ENCODE measurements around the gene TAMALIN. TPM values are rescaled to one million over a fixed set of nuclear protein-coding genes. Genes with fewer than 3 reads are reported as not detected.

TAMALIN gene
- total RNA-seq, 3 donors from 2014 or later (not counting 1 experiment from before 2014, with no cell fraction given), result 403 to 663 (median 424) TPM

DNA sequence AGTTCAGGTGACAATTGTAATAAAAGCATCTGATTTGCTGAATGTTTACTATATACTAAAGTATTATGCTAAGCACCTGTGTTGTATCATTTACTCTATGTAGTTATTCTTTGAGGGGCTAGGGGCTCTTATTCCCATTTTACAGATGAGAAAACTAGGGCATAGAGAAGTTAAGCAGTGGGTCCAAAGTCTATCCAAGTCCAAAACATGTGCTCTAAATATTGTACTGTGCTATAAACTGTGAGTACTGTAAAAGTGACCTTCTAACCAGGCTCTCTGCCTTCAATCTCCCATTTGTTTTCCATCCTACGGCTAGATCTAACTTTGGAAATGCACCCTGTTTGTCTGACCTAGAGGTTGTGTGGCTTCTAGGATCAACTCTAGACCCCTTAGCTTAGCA lies 46.3 kb upstream of the TAMALIN start:
- Mint-ChIP-seq H3K4me1 (peaks cover 7% of the 10 kb centered on the region in 2 donors), H3K27me3 (ENCODE audit: low read depth in 2 of 2) (no peaks in the 10 kb centered on the region), H3K4me3 (no peak overlapping the region), H3K9me3 (no peaks in the 10 kb centered on the region), H3K27ac (no peak overlapping the region), H3K36me3 (no peaks in the 10 kb centered on the region)
- Histone ChIP-seq H3K9me3 (ENCODE audit: control insufficient read depth, insufficient read depth, low read length) (no peaks in the 10 kb centered on the region), H3K4me3 (ENCODE audit: low read length) (no peak overlapping the region), H3K36me3 (ENCODE audit: control insufficient read depth, insufficient read depth, low read length) (no peaks in the 10 kb centered on the region), H3K27ac (ENCODE audit: low read length) (no peak overlapping the region), H3K27me3 (ENCODE audit: control insufficient read depth, insufficient read depth, low read length) (no peaks in the 10 kb centered on the region), H3K4me1 (ENCODE audit: control insufficient read depth, insufficient read depth, low read length) (no peaks in the 10 kb centered on the region)
- TF ChIP-seq CTCF (IDR thresholded peaks at IDR 0.05), result no peak
- DNase-seq, result no peak
- no peak for ATAC-seq
- 100% methylated on average over 1 of the region's 1 CpG for WGBS (ENCODE audit: insufficient coverage)
- intact Hi-C loops (cut with micrococcal nuclease), result no loop called here

DNA sequence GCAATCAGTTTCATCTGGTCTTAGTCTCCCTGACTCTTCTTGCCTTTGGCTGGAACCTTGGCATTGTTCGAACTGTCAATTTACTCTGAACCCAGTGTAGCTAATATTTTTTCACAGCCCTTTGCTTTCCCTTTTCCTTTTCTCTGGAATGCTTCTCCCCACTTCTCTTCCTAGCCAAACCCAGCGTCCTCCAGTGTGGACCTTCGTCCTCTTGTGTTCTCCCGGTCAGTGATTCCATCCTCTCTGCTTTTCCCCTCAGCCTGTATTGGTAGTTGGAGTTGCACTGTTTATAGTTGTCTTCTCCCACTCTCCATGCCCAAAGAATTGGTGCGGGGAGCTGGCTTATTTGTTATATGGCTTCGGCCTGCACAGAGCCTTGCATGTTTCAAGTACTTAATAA lies 45.9 kb upstream of the TAMALIN start:
- Histone ChIP-seq H3K4me1 (ENCODE audit: control insufficient read depth, insufficient read depth, low read length) (no peaks in the 10 kb centered on the region), H3K36me3 (ENCODE audit: control insufficient read depth, insufficient read depth, low read length) (no peaks in the 10 kb centered on the region), H3K27me3 (ENCODE audit: control insufficient read depth, insufficient read depth, low read length) (no peaks in the 10 kb centered on the region), H3K9me3 (ENCODE audit: control insufficient read depth, insufficient read depth, low read length) (no peaks in the 10 kb centered on the region), H3K4me3 (ENCODE audit: low read length) (no peak overlapping the region), H3K27ac (ENCODE audit: low read length) (no peak overlapping the region)
- H3K4me1 Mint-ChIP-seq, result peaks cover 3% of the 10 kb centered on the region in 2 donors
- ATAC-seq (no peak), DNase-seq (no peak)
- intact Hi-C loops (cut with micrococcal nuclease), result no loop called here
- H3K27ac Mint-ChIP-seq, result no peak overlapping the region
- H3K9me3 Mint-ChIP-seq, result no peaks in the 10 kb centered on the region
- WGBS (ENCODE audit: insufficient coverage), result no CpG with 5 or more reads among the region's 6 CpGs
- H3K4me3 Mint-ChIP-seq, result no peak overlapping the region
- no peaks in the 10 kb centered on the region for H3K36me3 Mint-ChIP-seq
- TF ChIP-seq CTCF (IDR thresholded peaks at IDR 0.05), result no peak
- H3K27me3 Mint-ChIP-seq (ENCODE audit: low read depth in 2 of 2), result no peaks in the 10 kb centered on the region

GRCh38 chr12:51961834-51962233 lies 44.9 kb upstream of the TAMALIN start:
- H3K27ac ChIP-seq (ENCODE audit: low read length), result no peak overlapping the region
- H3K4me1 ChIP-seq (ENCODE audit: control insufficient read depth, insufficient read depth, low read length), result no peaks in the 10 kb centered on the region
- Mint-ChIP-seq H3K4me1 (no peaks in the 10 kb centered on the region), H3K4me3 (no peak overlapping the region), H3K36me3 (no peaks in the 10 kb centered on the region), H3K27ac (no peak overlapping the region), H3K27me3 (ENCODE audit: low read depth in 2 of 2) (no peaks in the 10 kb centered on the region), H3K9me3 (no peaks in the 10 kb centered on the region)
- WGBS (ENCODE audit: insufficient coverage), result 45% methylated on average over 1 of the region's 1 CpG
- H3K4me3 ChIP-seq (ENCODE audit: low read length), result no peak overlapping the region
- no peaks in the 10 kb centered on the region for H3K36me3 ChIP-seq (ENCODE audit: control insufficient read depth, insufficient read depth, low read length)
- no peak for TF ChIP-seq CTCF (IDR thresholded peaks at IDR 0.05)
- DNase-seq (peak in 1 of 2 donors; percentile 19), ATAC-seq (no peak)
- H3K27me3 ChIP-seq (ENCODE audit: control insufficient read depth, insufficient read depth, low read length), result no peaks in the 10 kb centered on the region
- no peaks in the 10 kb centered on the region for H3K9me3 ChIP-seq (ENCODE audit: control insufficient read depth, insufficient read depth, low read length)
- intact Hi-C loops (cut with micrococcal nuclease), result no loop called here

DNA sequence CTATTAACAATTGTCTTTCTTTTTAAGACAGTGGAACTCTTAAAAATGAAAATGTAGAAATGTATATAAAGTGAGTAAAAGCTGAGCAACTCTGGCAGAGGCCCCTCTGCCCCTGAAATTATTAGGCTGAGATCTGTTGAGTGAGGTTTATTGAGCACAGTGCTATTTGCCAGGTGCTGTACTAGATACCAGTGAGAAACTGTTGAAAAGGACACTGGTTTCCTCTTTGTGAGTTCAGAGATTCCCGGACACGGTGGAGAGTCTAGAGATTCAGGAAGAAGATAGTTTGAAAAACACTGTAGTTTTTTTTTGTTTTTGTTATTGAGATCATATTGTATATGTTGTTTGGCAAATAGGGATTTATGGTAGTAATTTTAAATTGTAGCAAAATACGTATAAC lies 44.0 kb upstream of the TAMALIN start:
- H3K4me3 Mint-ChIP-seq, result no peak overlapping the region
- ATAC-seq, result no peak

More for the DNA sequence above, 44.0 kb upstream of the TAMALIN start:
- H3K36me3 ChIP-seq (ENCODE audit: control insufficient read depth, insufficient read depth, low read length), result no peaks in the 10 kb centered on the region
- Mint-ChIP-seq H3K4me1 (no peaks in the 10 kb centered on the region), H3K36me3 (no peaks in the 10 kb centered on the region), H3K9me3 (no peaks in the 10 kb centered on the region), H3K27ac (no peak overlapping the region), H3K27me3 (ENCODE audit: low read depth in 2 of 2) (no peaks in the 10 kb centered on the region)
- no peak for DNase-seq
- H3K27me3 ChIP-seq (ENCODE audit: control insufficient read depth, insufficient read depth, low read length), result no peaks in the 10 kb centered on the region
- no peak overlapping the region for H3K4me3 ChIP-seq (ENCODE audit: low read length)
- no peak overlapping the region for H3K27ac ChIP-seq (ENCODE audit: low read length)
- H3K9me3 ChIP-seq (ENCODE audit: control insufficient read depth, insufficient read depth, low read length), result no peaks in the 10 kb centered on the region
- no peak for TF ChIP-seq CTCF (IDR thresholded peaks at IDR 0.05)
- no peaks in the 10 kb centered on the region for H3K4me1 ChIP-seq (ENCODE audit: control insufficient read depth, insufficient read depth, low read length)
- WGBS (ENCODE audit: insufficient coverage), result 41% methylated on average over 2 of the region's 3 CpGs
- intact Hi-C loops (cut with micrococcal nuclease), result no loop called here
